Measurements from ENCODE around the gene MRPS27. TPM values are rescaled to one million over a fixed set of nuclear protein-coding genes. Genes with fewer than 3 reads are reported as not detected.

MRPS27 gene
- total and polyA plus RNA-seq, 2 of the 4 experiments (the other 2 are of a cell fraction), result 46.9 to 90.5 TPM

- Histone ChIP-seq H3K27me3 (ENCODE audit: control insufficient read depth, insufficient read depth, low read length) (no peaks in the 10 kb centered on the region), H2AK5ac (ENCODE audit: low read depth, low read length) (peak overlapping the region; percentile 79; the same call in 1 of the 2 replicates), H3K79me1 (ENCODE audit: low read depth in 1 of 2, low read length in 2 of 2) (peaks cover 0 to 6% of the 10 kb centered on the region in 2 experiments; a peak in 3 of 4 replicates), H2AK9ac (replicated peaks; ENCODE audit: low read depth, low read length, poor library complexity) (no peak overlapping the region), H3K4me1 (ENCODE audit: control insufficient read depth, insufficient read depth, low read length) (peaks cover 10% of the 10 kb centered on the region), H3K9me1 (ENCODE audit: insufficient read depth, low read length) (peaks cover 8% of the 10 kb centered on the region), H3K9ac (ENCODE audit: low read depth, low read length) (no peak overlapping the region), H2BK15ac (ENCODE audit: low read depth, low read length) (peak overlapping the region; percentile 8; the same call in 2 of the 3 replicates), H3K18ac (ENCODE audit: low read depth, low read length) (peak overlapping the region; percentile 10; the same call in 1 of the 2 replicates), H2AFZ (replicated peaks; ENCODE audit: low read length, poor library complexity) (no peak overlapping the region), H2BK120ac (ENCODE audit: low read depth, low read length) (peak overlapping the region; percentile 78), H4K91ac (ENCODE audit: insufficient read depth, low read depth, low read length) (peak overlapping the region; percentile 43), H3K4ac (ENCODE audit: low read depth, low read length) (peak overlapping the region; percentile 71; the same call in 1 of the 2 replicates), H4K5ac (ENCODE audit: low read depth, low read length) (no peak overlapping the region), H3K36me3 (ENCODE audit: control insufficient read depth, insufficient read depth, low read length) (no peaks in the 10 kb centered on the region), H3K4me3 (ENCODE audit: insufficient read depth, low read depth, low read length) (no peak overlapping the region), H4K20me1 (ENCODE audit: insufficient read depth, low read length) (no peaks in the 10 kb centered on the region), H2BK5ac (ENCODE audit: low read depth, low read length, poor library complexity, severe bottlenecking) (peak overlapping the region; percentile 60), H2BK20ac (ENCODE audit: low read depth, low read length) (peak overlapping the region; percentile 93), H3K56ac (ENCODE audit: extremely low read depth, insufficient read depth, low read length) (no peak overlapping the region), H3K4me2 (ENCODE audit: low read depth, low read length) (no peak overlapping the region), H4K8ac (ENCODE audit: low read depth in 2 of 2, low read length in 2 of 2) (peak overlapping the region in 1 of 2 experiments; percentile 89; a peak in 2 of 4 replicates), H3K27ac (ENCODE audit: insufficient read depth, low read length) (no peak overlapping the region), H3K14ac (replicated peaks; ENCODE audit: low read depth, low read length) (peak overlapping the region; percentile 77; the same call in 1 of the 2 replicates), H3K23ac (ENCODE audit: low read depth, low read length) (no peak overlapping the region), H3K9me3 (ENCODE audit: control insufficient read depth, insufficient read depth, low read length) (no peaks in the 10 kb centered on the region)
- CTCF ChIA-PET, result interaction anchor here (0.5 to 2.3 kb wide), 8 partner anchors 9 to 157 kb away, joined by 3 to 24 read pairs (median 3); no protein-coding TSS in a partner anchor
- POLR2A ChIA-PET (ENCODE audit: unreplicated experiment), result no interaction called here
- in situ Hi-C loops (cut with MboI; ENCODE audit: low sequenced_read_pairs) (loop anchor here (5.0 to 25.0 kb wide), 2 partner anchors 146 to 451 kb away; partner anchors contain the start of genes TNPO1 and ZNF366), intact Hi-C loops (cut with micrococcal nuclease) (loop anchor here (1.0 to 10.0 kb wide), 4 partner anchors 158 to 478 kb away; no protein-coding TSS in a partner anchor), dilution Hi-C loops (cut with HindIII; ENCODE audit: low sequenced_read_pairs, unreplicated experiment) (no loop called here)
- BruUV-seq (replicated peaks), result no TSS peak
- WGBS, 2 experiments (ENCODE audit: extremely low coverage in 2 of 2, insufficient read length in 1 of 2), result 17% methylated on average over 3 of the region's 7 CpGs; no CpG with 5 or more reads in 1 of the 2 experiments
- DNase-seq, result peak; percentile 80
- peak; percentile 78 for ATAC-seq (ENCODE audit: low read depth)
- TF ChIP-seq MXI1 (IDR thresholded peaks at IDR 0.05; ENCODE audit: borderline replicate concordance, low read depth, low read length) (no peak), NFE2L2 (IDR thresholded peaks at IDR 0.05; ENCODE audit: low read depth, low read length) (no peak), SMC3 (IDR thresholded peaks at IDR 0.05; ENCODE audit: low read depth, low read length) (peak; percentile 91), CTCF (conservative IDR thresholded peaks at IDR 0.05; ENCODE audit: low read depth, low read length) (peak; percentile 81), USF2 (IDR thresholded peaks at IDR 0.05; ENCODE audit: low read depth, low read length) (no peak), BHLHE40 (IDR thresholded peaks at IDR 0.05; ENCODE audit: low read depth, low read length) (no peak), RCOR1 (IDR thresholded peaks at IDR 0.05; ENCODE audit: insufficient replicate concordance, low read length) (no peak), RAD21 (IDR thresholded peaks at IDR 0.05; ENCODE audit: low read length) (peak; percentile 80)
Measured at GRCh38 chr5:72366324-72366976, 46.4 kb upstream of the MRPS27 start.
